Astrocyte (in vitro differentiated cells and primary cell): Measurements from ENCODE around the gene INTS6.

Source experiments
- EZH2 ChIP-seq: IDR thresholded peaks from 2 replicates; pipeline ENCODE4 v1.6.1; 2012; ENCODE audit warnings: mild to moderate bottlenecking, low read length, inconsistent platforms; ENCODE audit not compliant: insufficient read depth
- TF ChIP-seq, protein P1 (sequence below): IDR thresholded peaks from 2 replicates; pipeline ENCODE4 v1.5.1; 2011; ENCODE audit warnings: low read depth, mild to moderate bottlenecking, inconsistent platforms, low read length, moderate library complexity; ENCODE audit not compliant: insufficient read depth

GRCh38 chr13:51481656-51482055, 28.8 kb upstream of the INTS6 start:
- TF ChIP-seq, protein P1, sequence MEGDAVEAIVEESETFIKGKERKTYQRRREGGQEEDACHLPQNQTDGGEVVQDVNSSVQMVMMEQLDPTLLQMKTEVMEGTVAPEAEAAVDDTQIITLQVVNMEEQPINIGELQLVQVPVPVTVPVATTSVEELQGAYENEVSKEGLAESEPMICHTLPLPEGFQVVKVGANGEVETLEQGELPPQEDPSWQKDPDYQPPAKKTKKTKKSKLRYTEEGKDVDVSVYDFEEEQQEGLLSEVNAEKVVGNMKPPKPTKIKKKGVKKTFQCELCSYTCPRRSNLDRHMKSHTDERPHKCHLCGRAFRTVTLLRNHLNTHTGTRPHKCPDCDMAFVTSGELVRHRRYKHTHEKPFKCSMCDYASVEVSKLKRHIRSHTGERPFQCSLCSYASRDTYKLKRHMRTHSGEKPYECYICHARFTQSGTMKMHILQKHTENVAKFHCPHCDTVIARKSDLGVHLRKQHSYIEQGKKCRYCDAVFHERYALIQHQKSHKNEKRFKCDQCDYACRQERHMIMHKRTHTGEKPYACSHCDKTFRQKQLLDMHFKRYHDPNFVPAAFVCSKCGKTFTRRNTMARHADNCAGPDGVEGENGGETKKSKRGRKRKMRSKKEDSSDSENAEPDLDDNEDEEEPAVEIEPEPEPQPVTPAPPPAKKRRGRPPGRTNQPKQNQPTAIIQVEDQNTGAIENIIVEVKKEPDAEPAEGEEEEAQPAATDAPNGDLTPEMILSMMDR, result no peak
- no peak for TF ChIP-seq EZH2
